GM18861 (cell line): ENCODE results near the gene KATNBL1.
A peak's percentile ranks its signal among the peaks of the same experiment; 100 is the strongest.
"Not testable (repeated sequence)": the region's sequence is repeated elsewhere in the genome, so short reads cannot be mapped to it uniquely, and the experiment has no call there.

ENCODE experiments used
- ATAC-seq: cut with Tn5 transposase; IDR thresholded peaks from one replicate; pipeline ENCODE4 v1.9.1; 2021; ENCODE audit not compliant: unreplicated experiment

The KATNBL1 gene

GRCh38 chr15:34120420-34120819 is 89.5 kb downstream of the KATNBL1 start:
- ATAC-seq, result not testable (repeated sequence)

GRCh38 chr15:34119291-34119690 is 90.6 kb downstream of the KATNBL1 start:
- no peak for ATAC-seq

- ATAC-seq, result no peak
Measured at GRCh38 chr15:34116620-34117019, 93.3 kb downstream of the KATNBL1 start.

- no peak for ATAC-seq
Measured at GRCh38 chr15:34114739-34115138, 95.2 kb downstream of the KATNBL1 start.

- ATAC-seq, result no peak
Measured at GRCh38 chr15:34114215-34114614, 95.7 kb downstream of the KATNBL1 start.

GRCh38 chr15:34111488-34111887 is 98.4 kb downstream of the KATNBL1 start:
- ATAC-seq, result no peak

GRCh38 chr15:34109797-34110663 is 99.9 kb downstream of the KATNBL1 start:
- ATAC-seq, result no peak

- ATAC-seq, result no peak
Measured at GRCh38 chr15:34107315-34107714, 102.6 kb downstream of the KATNBL1 start.

GRCh38 chr15:34106423-34106822 is 103.5 kb downstream of the KATNBL1 start:
- no peak for ATAC-seq

GRCh38 chr15:34102175-34102925 is 107.5 kb downstream of the KATNBL1 start:
- ATAC-seq, result no peak

- peak; percentile 96 for ATAC-seq
Measured at GRCh38 chr15:34101366-34102174, 108.3 kb downstream of the KATNBL1 start, which contains the start of the genes EMC7 and PGBD4. TSS of gene EMC7 (minus strand) at chr15:34101862. CDS start at chr15:34101839, 23 bp downstream. TSS of gene PGBD4 (plus strand) at chr15:34102083. CDS start at chr15:34102532, 449 bp downstream.

- ATAC-seq, result no peak
Measured at GRCh38 chr15:34099914-34100313, 110.0 kb downstream of the KATNBL1 start.
